ENCODE data around the gene RBM3.
"Not testable (repeated sequence)": the region's sequence is repeated elsewhere in the genome, so short reads cannot be mapped to it uniquely, and the experiment has no call there.

RBM3 gene

DNA sequence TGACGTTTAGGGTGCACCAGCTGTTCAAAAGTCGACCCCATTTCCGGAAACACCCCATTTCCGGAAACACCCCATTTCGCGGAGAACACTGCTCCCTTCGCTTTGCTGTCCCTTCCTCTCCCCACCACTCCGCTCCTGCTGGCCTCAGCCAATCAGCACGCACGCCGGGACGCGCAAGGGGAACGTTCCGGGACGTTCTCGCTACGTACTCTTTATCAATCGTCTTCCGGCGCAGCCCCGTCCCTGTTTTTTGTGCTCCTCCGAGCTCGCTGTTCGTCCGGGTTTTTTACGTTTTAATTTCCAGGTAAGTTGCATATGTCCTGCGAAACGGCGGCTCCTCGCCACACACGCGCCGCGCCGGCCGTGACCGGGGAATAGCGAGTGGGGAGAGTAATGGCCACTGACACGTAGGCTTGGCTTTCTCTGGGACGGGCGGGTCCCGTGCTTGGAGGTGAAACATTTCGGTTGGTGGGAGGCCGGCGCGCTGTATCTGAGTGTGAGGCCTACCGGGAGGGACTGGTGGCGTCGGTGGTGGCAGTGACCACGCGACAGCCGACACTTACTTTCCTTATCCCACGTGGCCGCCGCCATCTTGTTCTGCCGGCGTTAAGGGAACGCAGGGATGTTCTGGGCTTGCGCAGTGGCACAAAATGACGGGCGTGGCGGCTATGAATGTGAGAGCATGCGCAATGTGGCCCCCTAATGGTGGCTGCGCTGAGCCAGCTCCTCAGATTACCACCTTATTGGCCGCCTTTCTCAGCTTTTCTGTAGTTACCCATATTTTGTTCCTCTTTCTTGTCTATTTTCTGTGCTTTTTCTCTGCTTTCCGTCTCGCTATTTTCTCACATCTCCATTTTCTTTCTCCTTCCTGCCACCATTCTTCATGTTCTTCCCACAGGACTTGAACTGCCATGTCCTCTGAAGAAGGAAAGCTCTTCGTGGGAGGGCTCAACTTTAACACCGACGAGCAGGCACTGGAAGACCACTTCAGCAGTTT lies at the start of gene RBM3:
Gene RBM3, plus strand, starts transcription at position 215 of the 997 bp plus-strand sequence. Its CDS starts 697 bp downstream, at position 912.
- DNase-seq, result peak; percentile 94

DNA sequence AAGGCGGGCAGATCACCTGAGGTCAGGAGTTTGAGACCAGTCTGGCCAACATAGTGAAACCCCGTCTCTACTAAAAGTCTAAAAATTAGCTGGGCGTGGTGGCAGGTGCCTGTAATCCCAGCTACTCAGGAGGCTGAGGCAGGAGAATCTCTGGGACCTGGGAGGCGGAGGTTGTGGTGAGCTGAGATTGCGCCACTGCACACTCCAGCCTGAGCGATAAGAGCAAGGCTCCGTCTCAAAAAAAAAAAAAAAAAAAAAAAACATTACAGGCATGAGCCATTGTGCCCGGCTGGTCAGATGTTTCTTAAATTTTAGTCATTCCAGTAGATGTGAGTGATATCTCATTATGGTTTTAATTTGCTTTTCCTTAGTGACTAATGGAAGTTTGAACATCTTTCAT lies 48.4 kb upstream of the RBM3 start:
- DNase-seq, result not testable (repeated sequence)

DNA sequence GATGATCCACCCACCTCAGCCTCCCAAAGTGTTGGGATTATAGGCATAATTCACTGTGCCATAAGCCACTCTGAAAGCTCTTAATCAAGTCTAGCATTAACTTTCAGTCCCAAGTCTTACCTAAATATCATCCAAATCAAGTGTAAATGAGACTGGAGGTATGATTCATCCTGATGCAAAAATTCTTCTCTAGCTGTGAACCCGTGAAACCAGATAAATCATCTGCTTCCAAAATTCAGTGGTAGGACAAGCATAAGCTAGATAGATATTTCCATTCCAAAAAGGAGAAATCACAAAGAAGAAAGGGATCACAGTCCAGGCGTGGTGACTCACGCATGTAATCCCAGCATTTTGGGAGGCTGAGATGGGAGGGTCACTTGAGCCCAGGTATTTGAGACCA lies 43.5 kb upstream of the RBM3 start:
- DNase-seq, result no peak

DNA sequence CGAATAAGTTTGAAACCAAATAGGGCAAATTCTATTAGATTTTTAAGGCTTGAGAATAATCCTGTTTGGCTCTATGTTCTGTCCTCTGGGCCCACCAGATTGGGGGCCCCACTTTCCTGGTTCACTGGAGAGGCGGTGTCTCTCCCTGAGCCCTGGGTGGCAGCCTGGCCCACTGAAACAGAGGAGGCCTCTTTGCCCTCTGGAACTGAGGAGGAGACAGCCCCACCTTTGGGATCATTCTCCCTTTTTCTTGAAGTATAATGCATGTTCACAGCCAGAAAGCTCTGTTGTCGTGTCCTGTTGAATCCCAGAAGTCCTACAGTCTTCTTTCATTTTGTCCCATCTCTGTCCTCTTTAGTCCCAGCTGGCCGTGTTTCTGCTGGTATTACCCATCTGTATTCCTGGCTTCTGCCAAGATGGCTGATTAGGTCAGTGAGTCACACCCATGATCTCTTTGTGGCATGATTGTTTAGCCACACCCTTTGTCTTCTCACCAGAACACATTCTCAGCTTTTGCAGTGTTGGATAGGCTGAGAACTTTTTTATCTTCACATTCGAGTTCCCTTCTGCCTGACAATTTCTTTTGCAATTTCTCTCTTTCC lies 42.8 kb upstream of the RBM3 start:
- peak; percentile 54 for DNase-seq

DNA sequence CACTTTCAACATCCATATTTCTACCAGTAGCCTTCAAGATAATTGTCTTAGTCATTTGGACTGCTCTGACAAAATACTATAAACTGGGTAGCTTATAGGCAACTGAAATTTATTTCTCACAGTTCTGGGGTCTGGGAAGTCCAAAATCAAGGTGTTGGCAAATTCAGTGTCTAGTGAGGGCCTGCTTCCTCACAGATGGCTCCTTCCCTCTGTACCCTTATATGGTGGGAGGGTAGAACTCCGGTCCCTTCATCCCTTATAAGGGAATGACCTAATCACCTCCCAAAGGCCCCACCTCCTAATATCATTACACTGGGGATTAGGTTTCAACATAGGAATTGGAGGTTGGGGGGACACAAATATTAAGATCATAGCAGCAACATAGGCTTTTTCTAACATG lies 42.1 kb upstream of the RBM3 start:
- DNase-seq, result peak; percentile 19

DNA sequence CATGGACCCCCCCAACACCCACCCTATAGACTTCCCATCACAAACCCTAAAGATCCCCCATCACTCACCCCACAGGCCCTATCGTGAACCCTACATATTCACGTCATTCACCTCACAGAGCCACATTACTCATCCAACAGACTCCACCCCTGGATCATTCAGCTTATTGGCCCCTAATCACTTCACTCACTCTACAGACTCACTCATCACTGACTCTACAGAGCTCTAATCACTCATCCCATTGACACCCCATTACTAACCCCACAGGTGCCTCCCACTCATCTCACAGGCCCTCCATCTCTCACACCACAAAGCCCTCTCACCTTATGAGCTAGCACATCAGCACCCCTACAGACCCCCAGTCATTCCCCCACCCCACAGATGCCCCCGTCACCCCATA lies 41.1 kb upstream of the RBM3 start:
- no peak for DNase-seq

DNA sequence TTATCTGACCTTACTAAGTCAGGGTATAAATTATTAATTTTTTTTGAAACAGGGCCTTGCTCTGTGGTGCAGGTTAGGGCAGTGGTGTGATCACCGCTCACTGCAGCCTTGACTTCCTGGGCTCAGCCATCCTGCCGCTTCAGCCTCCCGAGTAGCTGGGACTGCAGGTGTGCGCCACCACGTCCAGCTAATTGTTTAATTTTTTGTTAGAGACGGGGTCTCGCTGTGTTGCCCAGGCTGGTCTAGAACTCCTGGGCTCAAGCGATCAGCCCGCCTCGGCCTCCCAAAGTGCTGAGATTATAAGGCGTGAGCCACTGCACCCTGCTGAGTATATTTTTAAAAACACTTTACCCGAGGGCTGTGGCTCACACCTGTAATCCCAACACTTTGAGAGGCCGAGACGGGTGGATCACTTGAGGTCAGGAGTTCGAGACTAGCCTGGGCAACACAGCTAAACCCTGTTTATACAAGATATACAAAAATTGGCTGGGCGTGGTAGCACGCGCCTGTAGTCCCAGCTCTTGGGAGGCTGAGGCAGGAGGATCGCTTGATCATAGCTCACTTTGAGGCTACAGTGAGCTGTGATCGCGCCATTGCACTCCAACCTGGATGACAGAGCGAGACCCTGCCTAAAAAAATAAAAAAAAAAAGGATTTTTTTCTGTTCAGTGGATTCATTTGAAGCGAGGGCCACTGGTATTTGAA lies 35.5 kb upstream of the RBM3 start:
- DNase-seq, result no peak

DNA sequence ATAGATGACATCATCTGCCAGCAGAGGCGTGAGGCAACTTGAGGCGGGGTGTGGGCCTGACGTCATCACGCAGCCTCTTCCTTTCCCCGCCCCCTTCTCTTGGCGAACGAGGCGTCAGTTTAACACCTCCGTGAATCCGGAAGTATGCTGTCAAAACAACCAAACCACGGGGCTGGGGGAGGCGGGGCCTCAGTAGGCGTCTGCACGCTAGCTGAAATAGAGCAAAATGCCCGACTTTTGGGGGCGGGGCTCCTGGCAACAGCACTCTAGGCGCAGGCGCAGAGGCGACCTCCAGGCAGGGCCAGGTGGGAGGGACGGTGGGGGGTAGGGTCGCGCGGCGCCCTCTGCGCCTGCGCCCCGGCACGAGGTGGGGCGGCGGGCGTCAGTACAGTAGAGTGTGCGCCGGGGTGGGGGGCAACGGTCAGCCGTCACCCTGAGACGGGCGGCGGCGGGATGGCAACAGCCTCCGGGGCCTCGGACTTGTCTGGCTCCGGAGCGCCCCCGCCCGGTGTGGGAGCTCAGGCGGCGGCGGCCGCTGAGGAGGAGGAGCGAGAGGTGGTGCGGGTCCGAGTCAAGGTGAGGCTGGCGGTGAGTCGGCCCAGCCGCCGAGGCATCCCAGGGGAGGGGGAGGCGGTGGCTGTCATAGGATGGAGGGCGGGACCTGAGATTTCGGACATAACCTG lies 34.8 kb upstream of the RBM3 start, which contains the start of gene TBC1D25:
Gene TBC1D25, plus strand, starts transcription at position 370 of the 683 bp plus-strand sequence. Its CDS starts 84 bp downstream, at position 454.
- DNase-seq, result peak; percentile 97

DNA sequence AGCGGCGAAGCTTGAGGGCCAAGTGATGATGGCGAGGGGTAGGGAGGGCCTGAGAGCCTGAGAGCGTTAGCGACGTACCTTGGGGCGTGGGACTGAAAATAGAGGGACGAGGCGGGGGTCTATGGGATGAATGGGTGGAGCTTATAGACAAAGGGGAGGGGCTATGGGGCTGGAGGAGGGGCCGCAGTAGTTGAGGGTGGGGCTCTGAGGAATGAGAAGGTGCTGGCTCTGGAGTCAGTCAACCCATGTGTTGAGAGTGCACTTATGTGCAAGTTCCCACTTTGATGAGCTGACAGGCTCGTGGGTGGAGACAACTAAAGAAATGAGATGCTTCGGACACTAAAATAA lies 34.3 kb upstream of the RBM3 start:
- DNase-seq, result peak; percentile 44

DNA sequence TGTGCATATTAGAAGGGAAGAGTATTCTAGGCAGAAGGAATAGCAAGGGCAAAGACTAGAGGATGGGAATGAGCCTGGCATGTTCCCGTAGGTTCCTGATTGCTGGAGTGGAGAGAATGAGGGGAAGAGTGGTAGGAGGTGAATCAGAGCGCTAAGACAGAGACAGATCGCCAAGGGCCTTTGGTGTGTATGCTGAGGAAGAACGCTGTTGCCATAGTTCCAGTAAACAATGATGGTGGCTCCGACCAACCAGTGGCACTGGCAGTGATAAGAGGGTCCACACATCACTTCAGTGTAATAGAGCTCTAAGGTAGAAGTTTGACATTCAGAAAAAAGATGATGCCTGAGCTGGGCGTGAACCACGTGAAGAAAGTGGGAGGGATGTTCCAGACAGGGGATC lies 33.8 kb upstream of the RBM3 start:
- DNase-seq, result no peak

DNA sequence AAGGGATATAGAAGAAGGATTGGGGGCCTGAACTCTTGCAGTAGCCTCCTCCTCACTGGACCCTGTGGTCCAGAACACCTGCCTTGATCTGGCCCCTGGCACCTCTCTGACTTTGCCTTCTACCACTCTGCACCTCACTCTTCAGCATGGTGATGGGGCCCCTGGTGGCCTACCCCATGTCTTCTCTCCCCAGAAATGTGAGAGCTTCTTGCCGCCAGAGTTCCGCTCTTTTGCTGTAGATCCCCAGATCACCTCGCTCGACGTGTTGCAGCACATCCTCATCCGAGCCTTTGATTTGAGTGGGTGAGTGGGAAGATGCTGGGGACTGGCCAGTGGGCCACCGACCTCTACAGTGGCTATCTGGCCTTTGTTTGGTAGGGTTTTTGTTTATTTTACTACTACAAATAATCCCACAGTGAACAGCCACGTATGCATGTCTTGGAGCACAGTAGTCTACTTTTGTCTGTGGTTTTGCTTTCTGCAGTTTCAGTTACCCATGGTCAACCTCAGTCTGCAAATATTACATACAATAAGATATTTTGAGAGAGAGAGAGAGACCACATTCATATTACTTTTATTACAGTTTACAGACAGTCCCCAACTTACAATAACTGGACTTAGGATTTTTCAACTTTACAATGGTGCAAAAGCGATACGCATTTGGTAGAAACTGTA lies 33.0 kb upstream of the RBM3 start:
- DNase-seq, result no peak

DNA sequence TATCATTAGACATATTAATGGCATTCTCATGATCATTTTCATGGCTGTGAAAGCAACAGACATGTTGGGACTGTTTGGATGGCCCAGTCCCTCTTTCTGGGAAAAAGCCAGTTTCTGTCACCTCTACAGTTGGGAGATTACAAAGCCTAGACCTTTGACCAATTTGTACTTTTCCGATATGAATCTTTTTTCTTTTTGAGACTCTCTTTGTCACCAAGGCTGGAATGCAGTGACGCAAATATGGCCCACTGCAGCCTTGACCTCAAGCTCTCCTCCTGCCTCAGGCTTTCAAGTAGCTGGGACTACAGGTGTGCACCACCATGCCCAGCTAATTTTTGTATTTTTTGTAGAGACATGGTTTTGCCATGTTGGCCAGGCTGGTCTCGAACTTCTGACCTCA lies 25.4 kb upstream of the RBM3 start:
- DNase-seq, result no peak

DNA sequence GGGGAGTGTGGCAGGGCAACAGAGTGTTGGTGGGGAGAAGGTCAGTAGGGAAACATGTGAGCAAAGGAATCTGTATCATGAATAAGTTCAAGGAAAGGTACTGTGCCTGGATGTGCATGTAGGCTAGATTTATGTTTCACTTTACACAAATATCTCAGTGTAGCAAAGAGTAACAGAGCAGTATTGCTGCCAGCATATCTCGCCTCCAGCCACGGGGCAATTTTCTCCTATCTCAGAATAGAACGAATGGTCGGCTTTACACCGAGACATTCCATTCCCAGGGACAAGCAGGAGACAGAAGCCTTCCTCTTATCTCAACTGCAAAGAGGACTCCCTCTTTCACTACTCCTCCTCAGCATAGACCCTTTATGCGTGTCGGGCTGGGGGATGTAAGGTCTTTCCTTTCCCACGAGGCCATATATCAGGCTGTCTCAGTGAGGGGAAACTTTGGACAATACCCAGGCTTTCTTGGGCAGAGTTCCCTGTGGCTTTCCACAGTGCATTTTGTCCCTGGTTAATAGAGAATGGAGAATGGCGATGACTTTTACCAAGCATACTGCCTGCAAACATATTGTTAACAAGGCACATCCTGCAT lies 18.5 kb upstream of the RBM3 start:
- DNase-seq, result not testable (repeated sequence)

DNA sequence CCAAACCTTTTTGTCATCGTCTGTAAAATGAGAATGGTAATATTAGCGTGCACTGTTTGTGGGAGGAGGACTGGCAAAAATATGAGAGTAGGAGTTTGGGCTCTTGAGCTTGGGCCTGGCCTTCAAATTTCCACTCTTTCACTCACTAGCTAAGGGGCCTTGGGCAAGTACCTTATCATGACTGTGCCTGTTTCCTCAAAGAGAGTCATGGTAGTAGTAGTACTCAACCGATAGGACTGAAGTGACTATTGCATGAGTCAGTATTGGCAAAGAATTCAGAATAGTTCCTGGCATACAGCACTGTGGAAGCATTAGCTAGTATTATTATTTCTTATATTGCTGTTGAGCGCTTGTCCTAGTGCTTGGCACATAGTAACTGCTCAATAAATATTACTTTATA lies 16.0 kb upstream of the RBM3 start:
- peak; percentile 51 for DNase-seq

DNA sequence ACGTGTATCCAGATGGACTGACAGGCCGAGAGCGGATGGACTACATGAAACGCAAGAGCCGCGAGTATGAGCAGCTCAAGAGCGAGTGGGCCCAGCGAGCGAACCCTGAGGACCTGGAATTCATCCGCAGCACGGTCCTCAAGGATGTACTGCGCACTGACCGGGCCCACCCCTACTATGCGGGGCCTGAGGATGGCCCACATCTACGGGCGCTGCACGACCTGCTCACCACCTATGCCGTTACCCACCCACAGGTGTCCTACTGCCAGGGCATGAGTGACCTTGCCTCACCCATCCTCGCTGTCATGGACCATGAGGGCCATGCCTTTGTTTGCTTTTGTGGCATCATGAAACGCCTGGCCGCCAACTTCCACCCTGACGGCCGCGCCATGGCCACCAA lies 14.6 kb upstream of the RBM3 start:
- DNase-seq, result no peak

DNA sequence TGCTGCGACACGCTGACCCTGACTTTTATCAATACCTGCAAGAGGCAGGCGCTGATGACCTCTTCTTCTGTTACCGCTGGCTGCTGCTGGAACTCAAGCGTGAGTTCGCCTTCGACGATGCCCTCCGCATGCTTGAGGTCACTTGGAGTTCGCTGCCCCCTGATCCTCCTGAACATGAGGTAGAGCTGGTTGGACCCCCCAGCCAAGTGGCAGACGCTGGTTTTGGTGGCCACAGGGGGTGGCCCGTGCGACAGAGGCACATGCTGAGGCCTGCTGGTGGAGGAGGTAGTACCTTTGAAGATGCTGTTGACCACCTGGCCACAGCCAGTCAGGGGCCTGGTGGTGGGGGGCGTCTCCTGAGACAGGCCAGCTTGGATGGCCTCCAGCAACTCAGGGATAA lies 14.2 kb upstream of the RBM3 start:
- DNase-seq, result no peak

DNA sequence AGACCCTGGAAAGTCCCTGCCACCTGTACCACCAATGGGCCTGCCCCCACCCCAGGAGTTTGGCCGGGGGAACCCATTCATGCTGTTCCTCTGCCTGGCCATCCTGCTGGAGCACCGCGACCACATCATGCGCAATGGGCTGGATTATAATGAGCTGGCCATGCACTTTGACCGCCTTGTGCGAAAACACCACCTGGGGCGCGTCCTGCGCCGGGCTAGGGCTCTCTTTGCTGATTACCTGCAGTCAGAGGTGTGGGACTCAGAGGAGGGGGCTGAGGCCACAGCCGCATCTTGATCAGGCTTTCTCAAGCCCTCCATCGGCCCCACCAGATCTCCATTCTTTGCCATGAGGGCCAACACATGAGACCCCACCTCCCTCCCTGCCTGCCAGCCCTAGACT lies 13.6 kb upstream of the RBM3 start:
- no peak for DNase-seq

DNA sequence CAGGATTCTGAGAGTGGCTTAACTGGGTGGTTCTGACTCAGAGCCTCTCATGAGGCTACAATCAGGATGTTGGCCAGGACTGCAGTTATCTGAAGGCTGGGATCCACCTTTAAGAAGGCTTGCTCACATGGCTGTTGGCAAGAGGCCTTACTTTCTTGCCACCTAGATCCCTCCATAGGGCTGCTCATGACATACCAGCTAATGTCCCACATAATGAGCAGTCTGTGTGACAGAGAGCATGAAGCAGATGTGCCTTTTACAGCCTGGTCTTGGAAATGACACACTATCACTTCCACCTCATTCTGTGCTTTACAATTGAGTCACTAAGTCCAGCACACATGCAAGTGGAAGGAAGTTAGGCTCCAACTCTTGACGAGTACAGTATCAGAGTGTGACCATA lies 4.3 kb upstream of the RBM3 start:
- peak; percentile 60 for DNase-seq

DNA sequence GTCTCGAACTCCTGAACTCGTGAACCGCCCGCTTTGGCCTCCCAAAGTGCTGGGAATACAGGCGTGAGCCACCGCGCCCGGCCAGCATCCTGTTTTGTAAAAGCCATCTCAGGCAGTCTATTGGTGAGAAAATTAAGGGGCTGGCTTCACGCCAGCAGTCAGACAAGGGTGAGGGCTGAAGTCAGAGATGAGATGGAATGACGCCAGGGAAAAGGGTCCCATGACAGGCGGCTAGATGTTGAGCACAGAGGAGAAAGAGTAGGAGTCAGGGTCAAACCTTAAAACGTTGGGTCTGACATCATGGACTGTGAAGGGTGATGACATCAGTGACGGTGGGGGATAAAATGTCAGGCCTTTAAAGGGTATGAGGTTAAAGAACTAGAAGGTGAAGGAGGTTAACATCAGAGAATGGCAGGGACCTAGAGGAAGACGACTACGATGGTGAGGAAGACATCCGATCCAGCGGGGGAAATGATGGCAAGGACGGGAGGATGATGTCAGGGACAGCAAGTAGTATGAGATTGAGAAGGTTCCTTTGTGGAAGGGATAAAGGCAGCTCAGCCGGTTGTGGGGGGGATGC lies 504 bp upstream of the RBM3 start:
- peak; percentile 72 for DNase-seq

DNA sequence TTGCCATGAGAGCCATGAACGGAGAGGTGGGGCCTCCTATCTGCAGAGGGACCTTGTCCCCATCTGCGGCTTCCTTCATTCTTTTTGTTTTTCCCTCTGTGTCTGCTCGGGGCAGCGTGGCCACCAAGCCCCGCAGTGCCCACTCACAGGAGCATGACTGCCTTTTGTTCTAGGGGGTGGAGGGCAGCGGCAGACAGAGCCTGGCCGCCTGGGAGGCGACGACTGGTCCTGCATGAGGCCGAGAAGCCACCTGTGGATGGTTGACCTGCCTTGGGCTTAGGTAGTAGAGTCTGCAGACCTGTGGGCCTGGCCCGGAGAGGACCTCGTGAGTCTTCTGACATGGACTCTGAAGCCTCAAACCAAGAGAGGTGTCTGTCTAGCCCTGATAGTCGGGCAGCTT lies 1.4 kb downstream of the RBM3 start:
- no peak for DNase-seq

DNA sequence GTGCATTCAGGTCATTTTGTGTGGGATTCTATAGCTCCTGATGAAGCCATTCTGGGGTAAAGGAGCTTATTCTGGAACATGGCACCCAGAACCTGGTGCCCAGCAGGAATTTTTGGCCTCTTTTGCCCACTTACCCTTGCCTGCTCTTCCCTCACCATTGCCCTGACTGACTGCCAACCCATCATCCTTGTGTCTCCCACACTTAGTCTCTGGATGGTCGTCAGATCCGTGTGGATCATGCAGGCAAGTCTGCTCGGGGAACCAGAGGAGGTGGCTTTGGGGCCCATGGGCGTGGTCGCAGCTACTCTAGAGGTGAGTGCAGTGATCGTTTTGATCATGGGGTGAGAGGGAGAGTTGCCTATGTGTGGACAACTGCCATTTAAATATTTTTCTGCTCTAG lies 1.8 kb downstream of the RBM3 start:
- DNase-seq, result no peak

DNA sequence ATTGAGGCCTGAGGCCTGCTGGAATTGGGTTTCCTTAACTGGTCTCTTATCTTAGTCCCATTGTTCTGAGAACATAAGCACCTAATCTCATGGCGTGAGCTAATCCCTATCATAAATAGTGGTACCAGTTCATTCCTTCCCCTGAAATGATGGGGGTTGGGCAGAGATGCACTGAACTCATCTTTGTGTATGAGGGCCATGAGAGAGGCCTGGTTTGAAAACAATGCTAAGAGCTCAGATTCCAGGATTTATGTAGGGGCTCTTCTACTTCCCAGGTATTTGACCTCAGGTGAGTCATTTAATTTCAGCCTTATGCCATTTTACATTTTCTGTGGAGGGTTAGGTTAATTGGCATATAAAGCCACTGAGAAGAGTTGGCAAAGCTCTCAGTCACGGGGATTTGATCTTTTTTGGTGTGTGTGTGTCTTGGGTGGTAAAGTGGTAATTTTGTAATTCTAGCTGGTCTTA lies 4.4 kb downstream of the RBM3 start:
- no peak for DNase-seq

Data from suppressor macrophage treated with lipopolysaccharide for 4 hours (primary cell).